ENCODE results near the gene PRKRIP1.
"Not testable (repeated sequence)": the region's sequence is repeated elsewhere in the genome, so short reads cannot be mapped to it uniquely, and the experiment has no call there.

Gene PRKRIP1

GRCh38 chr7:102451371-102452054 is 55.4 kb downstream of the PRKRIP1 start:
- in situ Hi-C loops (cut with MboI; ENCODE audit: low sequenced_read_pairs, unreplicated experiment): no loop called here
- DNase-seq (ENCODE audit: low spot score): no peak
- no peak for TF ChIP-seq CTCF (IDR thresholded peaks at IDR 0.05; ENCODE audit: borderline replicate concordance, control extremely low read depth, extremely low read depth, insufficient read depth, missing control alignments)

GRCh38 chr7:102452451-102452850 is 56.3 kb downstream of the PRKRIP1 start:
- in situ Hi-C loops (cut with MboI; ENCODE audit: low sequenced_read_pairs, unreplicated experiment): no loop called here
- DNase-seq (ENCODE audit: low spot score): no peak
- TF ChIP-seq CTCF (IDR thresholded peaks at IDR 0.05; ENCODE audit: borderline replicate concordance, control extremely low read depth, extremely low read depth, insufficient read depth, missing control alignments): no peak

- TF ChIP-seq CTCF (IDR thresholded peaks at IDR 0.05; ENCODE audit: borderline replicate concordance, control extremely low read depth, extremely low read depth, insufficient read depth, missing control alignments): no peak
- in situ Hi-C loops (cut with MboI; ENCODE audit: low sequenced_read_pairs, unreplicated experiment): no loop called here
- no peak for DNase-seq (ENCODE audit: low spot score)
Observed at GRCh38 chr7:102453319-102453718, 57.2 kb downstream of the PRKRIP1 start.

GRCh38 chr7:102454468-102454867 is 58.3 kb downstream of the PRKRIP1 start:
- no peak for TF ChIP-seq CTCF (IDR thresholded peaks at IDR 0.05; ENCODE audit: borderline replicate concordance, control extremely low read depth, extremely low read depth, insufficient read depth, missing control alignments)
- no peak for DNase-seq (ENCODE audit: low spot score)
- in situ Hi-C loops (cut with MboI; ENCODE audit: low sequenced_read_pairs, unreplicated experiment): no loop called here

- DNase-seq (ENCODE audit: low spot score); in situ Hi-C loops (cut with MboI; ENCODE audit: low sequenced_read_pairs, unreplicated experiment): not testable (repeated sequence)
Observed at GRCh38 chr7:102454932-102455331, 58.8 kb downstream of the PRKRIP1 start.

- DNase-seq (ENCODE audit: low spot score): no peak
- in situ Hi-C loops (cut with MboI; ENCODE audit: low sequenced_read_pairs, unreplicated experiment): no loop called here
- TF ChIP-seq CTCF (IDR thresholded peaks at IDR 0.05; ENCODE audit: borderline replicate concordance, control extremely low read depth, extremely low read depth, insufficient read depth, missing control alignments): no peak
Observed at GRCh38 chr7:102455596-102455995, 59.4 kb downstream of the PRKRIP1 start.

- in situ Hi-C loops (cut with MboI; ENCODE audit: low sequenced_read_pairs, unreplicated experiment): no loop called here
- TF ChIP-seq CTCF (IDR thresholded peaks at IDR 0.05; ENCODE audit: borderline replicate concordance, control extremely low read depth, extremely low read depth, insufficient read depth, missing control alignments): no peak
- no peak for DNase-seq (ENCODE audit: low spot score)
Observed at GRCh38 chr7:102456327-102456726, 60.2 kb downstream of the PRKRIP1 start.
